ENCODE results near the gene ARID3B.

ARID3B gene

DNA sequence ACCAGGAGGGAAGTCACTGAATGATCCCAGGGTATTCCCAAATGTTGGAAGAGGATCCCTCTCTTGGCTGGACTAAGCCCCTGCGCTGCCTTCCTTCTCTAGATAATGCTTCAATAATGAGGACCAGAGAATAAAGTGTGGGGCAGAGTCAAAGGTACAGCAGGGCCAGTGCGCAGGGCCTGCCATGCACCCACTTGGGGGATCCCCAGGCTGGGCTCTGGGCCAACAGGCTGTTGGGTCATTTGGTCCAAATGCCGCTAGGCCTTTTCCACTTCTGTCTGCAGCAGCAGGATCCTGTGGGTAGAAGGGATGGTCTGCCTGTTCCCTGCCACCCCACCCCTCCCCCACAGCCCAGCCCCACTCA, 68.9 kb downstream of the ARID3B start:
- no peak for DNase-seq

DNA sequence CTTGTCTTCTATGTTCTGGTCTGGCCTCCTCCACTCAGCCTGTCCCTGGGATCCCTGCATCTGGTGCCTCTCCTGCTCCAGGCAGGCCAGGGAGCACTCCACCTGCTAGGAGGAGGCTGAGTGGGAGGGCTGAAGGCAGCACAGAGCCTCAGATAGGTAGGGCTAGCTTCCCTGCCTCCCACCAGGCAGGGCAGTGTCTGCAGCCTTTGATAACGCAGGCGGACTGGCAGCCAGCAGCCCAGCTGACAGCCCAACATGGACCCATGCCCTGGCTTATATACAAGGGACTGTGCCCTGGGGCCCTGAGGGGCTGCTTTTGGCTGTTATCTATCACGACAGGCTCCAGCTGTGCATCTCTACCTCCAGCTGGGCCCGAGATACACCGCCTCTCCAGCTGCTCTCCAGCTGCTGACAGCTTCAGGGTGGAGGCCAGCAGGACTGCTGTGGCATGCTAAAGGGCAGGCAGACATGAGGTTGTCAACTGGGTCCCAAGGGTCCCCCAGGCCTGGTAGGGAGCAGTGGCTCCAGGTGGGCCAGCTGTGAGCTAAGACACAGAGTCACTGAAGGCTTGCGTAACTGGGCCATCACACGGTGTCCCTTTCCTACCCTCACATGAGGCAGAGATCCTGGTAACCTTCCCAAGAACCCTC, 69.4 kb downstream of the ARID3B start:
- no peak for DNase-seq

- no peak for DNase-seq
Measured at GRCh38 chr15:74611341-74611740, 70.3 kb downstream of the ARID3B start.

- no peak for DNase-seq
Measured at GRCh38 chr15:74611834-74612233, 70.8 kb downstream of the ARID3B start.

DNA sequence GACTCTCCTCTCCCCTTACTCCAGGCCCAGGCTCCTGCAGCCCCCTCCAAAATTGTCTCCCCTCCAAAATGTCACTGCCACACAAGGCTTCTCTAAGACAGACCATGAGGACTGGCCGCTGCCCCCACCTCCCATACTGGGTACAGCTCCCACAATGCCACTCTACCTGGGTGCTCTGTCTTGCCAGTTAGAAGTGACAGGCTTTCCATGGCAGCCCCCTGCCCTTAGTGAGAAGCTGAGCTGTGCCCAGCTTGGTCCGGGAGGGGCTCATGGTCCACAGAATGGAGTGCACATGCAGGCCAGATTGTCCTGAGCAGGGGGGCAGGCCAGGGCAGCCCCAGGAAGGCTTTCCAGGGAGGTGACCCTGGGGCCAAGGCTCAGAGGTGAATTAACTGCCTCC, 71.7 kb downstream of the ARID3B start:
- no peak for DNase-seq

- no peak for DNase-seq
Measured at GRCh38 chr15:74613089-74613952, 72.3 kb downstream of the ARID3B start.

DNA sequence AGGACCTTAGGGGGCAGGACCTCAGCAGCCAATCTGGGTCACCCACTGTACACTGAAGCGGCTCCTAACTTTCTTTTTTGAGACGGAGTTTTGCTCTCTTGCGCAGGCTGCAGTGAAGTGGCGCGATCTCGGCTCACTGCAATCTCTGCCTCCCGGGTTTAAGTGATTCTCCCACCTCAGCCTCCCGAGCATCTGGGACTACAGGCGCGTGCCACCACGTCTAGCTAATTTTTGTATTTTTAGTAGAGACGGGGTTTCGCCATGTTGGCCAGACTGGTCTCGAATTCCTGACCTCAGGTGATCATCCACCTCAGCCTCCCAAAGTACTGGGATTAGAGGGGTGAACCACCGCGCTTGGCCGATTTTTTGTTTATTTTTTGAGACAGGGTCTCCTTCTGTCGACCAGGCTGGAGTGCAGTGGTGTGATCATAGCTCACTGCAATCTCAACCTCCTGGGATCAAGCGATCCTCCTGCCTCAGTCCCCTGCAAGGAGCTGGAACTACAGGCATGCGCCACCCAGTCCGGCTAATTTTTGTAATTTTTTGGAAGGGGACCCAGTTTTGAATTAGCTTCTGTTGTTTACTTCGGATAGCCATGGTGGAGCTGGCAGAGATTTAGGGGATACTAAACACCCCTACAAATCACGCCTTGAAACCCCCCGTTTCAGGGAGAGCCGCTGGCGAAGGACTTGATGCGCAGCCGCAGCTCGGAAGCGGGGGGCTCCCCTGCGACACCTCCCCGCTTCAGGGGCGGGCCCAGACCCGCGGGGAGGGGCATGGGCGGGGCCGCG, 73.1 kb downstream of the ARID3B start:
- DNase-seq, result no peak

DNA sequence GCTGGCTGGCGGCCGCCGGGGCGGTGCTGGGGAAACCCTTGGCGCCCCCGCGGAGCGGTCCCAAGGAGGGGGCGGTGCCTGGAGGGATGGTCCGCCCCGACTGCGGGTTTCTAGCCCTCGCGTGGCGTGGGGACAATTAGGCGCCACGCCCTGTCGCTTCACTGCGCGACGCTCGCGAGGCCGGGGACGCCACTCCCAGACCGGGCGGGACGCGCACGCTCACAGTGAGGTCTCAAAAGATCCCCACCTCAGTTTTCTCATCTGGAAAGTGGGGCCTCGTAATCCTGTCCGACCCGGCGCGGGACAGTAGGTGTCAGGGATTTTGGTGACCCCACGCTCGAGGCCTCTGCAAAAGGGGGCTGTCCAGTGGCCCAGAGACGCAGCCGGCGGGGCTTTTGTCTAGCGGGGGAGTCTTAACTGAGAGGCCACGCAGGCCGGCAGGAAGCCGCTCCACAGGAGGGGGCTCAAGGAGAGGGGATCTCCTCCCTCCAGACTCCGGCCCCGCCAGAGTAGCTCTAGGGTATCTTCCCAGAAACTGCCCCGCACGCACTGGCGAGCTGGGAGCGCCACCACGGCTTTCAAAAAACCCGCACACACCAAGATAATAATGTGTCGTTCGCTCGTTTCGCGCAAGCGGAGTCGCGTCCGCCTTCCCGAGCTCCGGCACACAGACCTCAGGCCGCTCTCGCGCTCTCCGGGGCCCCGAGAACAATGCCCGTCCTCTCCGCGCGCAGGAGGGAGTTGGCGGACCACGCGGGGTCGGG, 73.9 kb downstream of the ARID3B start:
- DNase-seq, result peak; percentile 88 to 90

DNA sequence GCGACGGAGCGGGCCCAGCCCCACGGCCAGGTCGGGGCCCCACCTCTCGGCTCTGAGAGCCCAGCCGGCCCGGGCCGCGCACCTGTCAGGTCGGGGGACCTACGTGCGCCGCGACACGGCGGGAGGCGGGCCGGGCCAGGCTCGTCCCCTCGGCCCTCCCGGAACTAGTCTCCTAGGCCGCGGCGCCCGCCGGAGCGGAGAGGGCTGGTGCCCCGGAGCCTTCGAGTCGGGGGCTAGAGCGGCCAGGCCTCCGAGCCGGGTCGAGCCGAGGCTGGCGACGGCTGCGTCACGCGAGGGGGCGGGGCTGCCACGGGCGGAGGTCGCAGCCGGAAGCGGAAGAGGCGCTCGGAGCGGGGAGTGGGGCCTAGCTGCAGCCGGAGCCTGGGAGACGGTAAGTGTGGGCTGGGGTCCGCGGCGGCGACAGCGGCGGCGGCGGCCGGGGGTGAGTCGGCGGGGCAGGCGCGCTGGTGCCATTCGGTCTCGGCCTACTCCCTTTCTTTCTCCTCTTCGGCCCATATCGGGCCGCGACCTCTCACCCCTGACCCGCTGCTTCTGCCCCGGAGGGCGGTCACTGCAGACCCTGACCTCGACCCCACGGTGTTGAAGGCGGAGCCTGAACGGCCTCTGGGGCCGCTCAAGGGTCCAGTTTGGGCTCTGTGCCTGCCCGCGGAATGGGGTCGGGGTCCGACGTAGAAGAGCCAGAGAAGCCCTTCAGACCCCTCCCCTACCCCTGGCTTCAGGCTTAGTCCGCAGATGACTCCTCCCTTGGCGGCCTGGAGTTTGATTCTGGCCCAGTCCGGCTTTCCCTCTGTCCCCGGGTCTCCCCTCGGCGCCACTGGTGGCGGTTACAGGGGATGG, 74.7 kb downstream of the ARID3B start, which contains the start of gene CLK3:
TSS of gene CLK3 (plus strand) at position 329 of the 858 bp plus-strand sequence. CDS start 3,361 bp downstream, outside the sequence.
- peak; percentile 95 to 97 for DNase-seq

DNA sequence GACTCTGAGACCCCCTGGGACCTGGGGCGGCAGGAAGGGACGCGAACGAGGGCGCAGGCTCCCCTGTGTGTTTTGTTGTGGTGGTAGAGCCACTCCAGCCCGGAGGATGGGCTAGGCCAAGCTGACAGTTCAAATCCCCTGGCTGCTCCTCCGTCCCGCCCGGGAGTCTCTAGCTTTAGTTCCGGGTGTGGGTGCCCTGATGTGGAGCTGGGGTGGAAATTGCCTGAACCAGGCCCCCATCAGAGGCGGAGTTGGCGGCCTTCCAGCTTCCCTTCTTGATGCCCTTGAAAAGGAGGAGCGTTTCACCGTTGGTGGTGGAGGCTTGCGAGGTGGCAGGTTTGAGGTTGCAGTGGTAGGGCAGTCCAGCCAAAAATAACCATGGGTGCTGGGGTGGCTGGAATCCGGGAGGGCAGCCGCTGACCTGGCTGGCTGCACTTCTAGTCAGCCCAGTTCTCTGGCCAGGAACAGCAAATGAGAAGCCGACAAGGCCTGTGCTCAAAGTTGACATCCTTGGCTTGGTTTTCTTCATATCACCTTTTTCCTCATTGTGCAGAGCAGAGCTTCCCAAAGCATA, 75.4 kb downstream of the ARID3B start:
- DNase-seq, result peak; percentile 59 to 69

- DNase-seq, result no peak
Measured at GRCh38 chr15:74616996-74617395, 76.0 kb downstream of the ARID3B start.

- DNase-seq, result no peak
Measured at GRCh38 chr15:74618841-74619596, 78.0 kb downstream of the ARID3B start.

DNA sequence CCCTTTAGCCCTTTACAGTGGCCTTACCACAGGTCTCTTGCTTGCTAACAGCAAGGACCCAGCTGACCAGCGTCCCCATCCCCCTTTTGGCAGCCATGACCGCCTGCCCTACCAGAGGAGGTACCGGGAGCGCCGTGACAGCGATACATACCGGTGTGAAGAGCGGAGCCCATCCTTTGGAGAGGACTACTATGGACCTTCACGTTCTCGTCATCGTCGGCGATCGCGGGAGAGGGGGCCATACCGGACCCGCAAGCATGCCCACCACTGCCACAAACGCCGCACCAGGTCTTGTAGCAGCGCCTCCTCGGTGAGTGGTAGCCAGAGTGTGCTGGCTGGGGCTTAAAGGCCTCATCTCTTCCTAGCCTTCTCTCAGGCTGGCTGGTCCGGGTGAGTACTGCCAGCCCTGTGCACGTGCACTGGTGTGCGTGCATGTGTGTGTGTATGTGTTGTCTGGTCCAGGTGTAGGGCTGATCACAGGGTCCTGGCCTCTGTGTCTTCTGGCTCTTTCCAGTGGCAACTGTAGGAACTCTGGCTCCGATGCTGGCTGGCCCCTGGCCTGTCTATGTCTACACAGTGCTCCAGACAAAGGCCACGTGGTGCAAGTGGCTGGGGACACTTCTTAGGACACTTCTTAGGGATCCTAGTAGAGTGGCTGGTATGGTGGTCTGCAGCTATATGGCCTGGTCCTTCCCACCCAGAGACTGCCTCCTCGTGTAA, 79.1 kb downstream of the ARID3B start:
- no peak for DNase-seq

GRCh38 chr15:74620636-74621545, 79.9 kb downstream of the ARID3B start:
- DNase-seq, result peak; percentile 68 to 73

DNA sequence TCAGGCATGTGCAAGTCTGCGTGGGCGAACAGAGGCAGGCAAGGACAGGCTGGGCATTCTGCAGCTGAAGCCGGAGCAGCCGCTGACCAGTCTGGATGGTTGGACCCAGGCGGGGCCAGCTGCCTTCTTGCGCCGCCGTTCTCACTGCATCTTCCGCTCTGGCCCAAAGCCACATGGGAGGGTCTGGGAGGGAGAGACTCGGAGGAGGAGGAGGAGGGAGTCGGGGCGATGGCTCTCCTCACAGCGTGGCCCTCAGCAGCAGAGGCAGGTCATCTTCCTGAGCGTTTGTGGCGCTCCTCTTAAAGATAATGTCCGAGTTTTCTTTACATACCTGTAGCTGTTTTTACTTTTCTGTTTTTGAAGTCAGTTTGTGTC, 80.5 kb downstream of the ARID3B start:
- DNase-seq, result no peak

- DNase-seq, result no peak
Measured at GRCh38 chr15:74621936-74622335, 80.9 kb downstream of the ARID3B start.

DNA sequence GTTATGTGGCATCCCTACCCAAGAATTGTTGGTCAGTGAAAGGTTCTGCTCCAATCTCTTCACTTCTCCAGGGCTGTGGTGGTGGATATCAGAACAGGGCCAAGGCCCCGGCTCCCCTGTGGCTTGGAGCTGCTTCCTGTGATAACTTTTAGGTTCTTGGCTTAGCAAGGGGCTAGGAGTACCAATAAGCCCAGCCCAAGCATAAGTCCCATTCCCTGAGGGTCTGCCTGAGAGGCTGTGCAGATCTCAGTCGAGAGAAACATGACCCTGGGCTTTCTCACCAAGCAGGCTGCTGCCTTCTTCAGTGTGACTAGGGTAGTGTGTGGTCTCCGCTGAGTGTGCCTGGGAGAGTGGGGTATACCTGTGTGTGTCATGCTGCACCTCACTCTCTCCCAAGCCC, 81.7 kb downstream of the ARID3B start:
- DNase-seq, result no peak

DNA sequence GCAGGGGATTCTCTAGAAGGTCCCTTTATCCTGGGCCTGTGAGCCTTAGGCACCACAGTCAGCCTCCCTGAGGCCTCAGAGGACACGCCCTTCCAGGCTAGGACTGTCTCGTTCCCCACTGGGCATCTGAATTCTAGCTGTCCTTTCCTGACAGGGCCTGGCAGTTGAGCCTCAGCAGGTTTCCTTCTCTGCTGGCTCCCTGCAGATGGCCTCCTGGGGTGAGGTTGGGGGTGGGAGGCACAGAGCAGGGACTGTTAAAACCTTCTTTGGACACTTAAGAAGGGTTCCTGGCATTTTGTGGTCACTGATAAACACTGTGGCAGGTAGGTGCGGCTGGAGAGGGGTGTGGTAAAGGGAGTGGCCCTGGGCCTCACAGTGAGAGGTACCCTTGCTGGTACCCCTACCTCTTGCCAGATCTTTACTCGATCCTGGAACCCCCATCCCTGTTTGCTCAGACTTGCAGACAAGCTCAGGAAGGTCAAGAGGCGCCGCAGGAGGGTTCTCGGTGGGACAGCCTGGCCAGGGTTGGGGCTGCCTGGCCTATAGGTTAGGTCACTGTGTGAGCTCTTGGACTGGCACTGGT, 83.1 kb downstream of the ARID3B start:
- DNase-seq, result no peak

Measured in activated CD4-positive, alpha-beta T cell treated with anti-CD3 and anti-CD28 coated beads for 4 hours (primary cell).